Suprapubic skin (tissue), 4 donors: ENCODE data around the gene SAYSD1. TPM values are rescaled to one million over a fixed set of nuclear protein-coding genes. Genes with fewer than 3 reads are reported as not detected.
A peak's percentile ranks its signal among the peaks of the same experiment; 100 is the strongest.

Experiments
- DNase-seq, 2 donors: peaks; one replicate each; pipeline ENCODE4 v3.0.0-alpha.2; 2019; ENCODE audit warnings: low spot score in 2 of 2
- H3K27ac ChIP-seq: fragments of 200-600 bp; sonication (generic); one replicate; pipeline ENCODE4 v1.5.1; 2019
- H3K27me3 ChIP-seq: fragments of 200-600 bp; sonication (generic); one replicate; pipeline ENCODE4 v1.5.1; 2019
- H3K36me3 ChIP-seq: fragments of 200-600 bp; sonication (generic); one replicate; pipeline ENCODE4 v1.5.1; 2019
- H3K4me1 ChIP-seq: fragments of 200-600 bp; sonication (generic); one replicate; pipeline ENCODE4 v1.5.1; 2019
- H3K4me3 ChIP-seq: fragments of 200-600 bp; sonication (generic); one replicate; pipeline ENCODE4 v1.5.1; 2019; ENCODE audit warnings: mild to moderate bottlenecking
- H3K9me3 ChIP-seq: fragments of 200-600 bp; sonication (generic); one replicate; pipeline ENCODE4 v1.5.1; 2019
- CTCF ChIP-seq, 2 donors: fragments of 200-600 bp in 1 of 2; fragments of 450-650 bp in 1 of 2; sonication (generic) in 1 of 2; IDR thresholded peaks; one replicate each; pipeline ENCODE4 v1.5.1; 2016 to 2019; ENCODE audit warnings: antibody characterized with exemption in 2 of 2, mild to moderate bottlenecking in 1 of 2, moderate library complexity in 1 of 2
- EP300 ChIP-seq: sonication (generic); formaldehyde crosslinking; IDR thresholded peaks from one replicate; pipeline ENCODE4 v1.6.1; 2017; ENCODE audit warnings: antibody characterized with exemption
- POLR2A ChIP-seq, 2 donors: fragments of 450-650 bp; IDR thresholded peaks; one replicate each; pipeline ENCODE4 v1.6.1; 2017; ENCODE audit warnings: antibody characterized with exemption in 2 of 2, mild to moderate bottlenecking in 2 of 2, moderate library complexity in 2 of 2
- POLR2AphosphoS5 ChIP-seq, 3 donors: sonication (generic); formaldehyde crosslinking; IDR thresholded peaks; one replicate each; pipeline ENCODE4 v1.6.1; 2017; ENCODE audit warnings: antibody characterized with exemption in 3 of 3
- WGBS: methylation state at CpG from one replicate; pipeline ENCODE4 v1.1.5; 2018; 5-methylcytosine and 5-hydroxymethylcytosine counted together
- total RNA-seq, 4 donors: library from RNA; depleted of rRNA; stranded (reverse); fragments of >200 nt; gene quantifications; one replicate each; pipeline ENCODE4 v1.1.0, GENCODE V29; 2016

The SAYSD1 gene
- total RNA-seq, 4 donors from 2014 or later = 12.1 to 17.4 (median 14.4) TPM

- Histone ChIP-seq H3K27me3 (peaks cover 53% of the 10 kb centered on the region), H3K9me3 (no peaks in the 10 kb centered on the region), H3K4me3 (no peak overlapping the region), H3K27ac (no peak overlapping the region), H3K36me3 (no peaks in the 10 kb centered on the region), H3K4me1 (no peaks in the 10 kb centered on the region)
- WGBS = 62% methylated on average over 7 of the region's 17 CpGs
- TF ChIP-seq POLR2AphosphoS5 (IDR thresholded peaks at IDR 0.05) (no peak), CTCF (IDR thresholded peaks at IDR 0.05) (no peak), EP300 (no peak), POLR2A (IDR thresholded peaks at IDR 0.05) (no peak)
- DNase-seq = peak; percentile 30 to 60
These were observed 57.5 kb downstream of the SAYSD1 start for GRCh38 chr6:39057251-39058155.

- Histone ChIP-seq H3K27me3 (peaks cover 59% of the 10 kb centered on the region), H3K36me3 (no peaks in the 10 kb centered on the region), H3K9me3 (no peaks in the 10 kb centered on the region), H3K27ac (no peak overlapping the region), H3K4me3 (no peak overlapping the region), H3K4me1 (no peaks in the 10 kb centered on the region)
- TF ChIP-seq POLR2AphosphoS5 (IDR thresholded peaks at IDR 0.05) = no peak
- no peak for TF ChIP-seq EP300
- no peak for TF ChIP-seq POLR2A (IDR thresholded peaks at IDR 0.05)
- TF ChIP-seq CTCF (IDR thresholded peaks at IDR 0.05) = no peak
- 83% methylated on average over 9 of the region's 9 CpGs for WGBS
- DNase-seq = peak; percentile 27 to 41
These were observed 58.3 kb downstream of the SAYSD1 start for GRCh38 chr6:39056681-39057080.

- no peak overlapping the region for H3K4me3 ChIP-seq
- 92% methylated on average over 5 of the region's 5 CpGs for whole genome bisulfite sequencing
- H3K36me3 ChIP-seq = no peaks in the 10 kb centered on the region
- H3K27me3 ChIP-seq = peaks cover 62% of the 10 kb centered on the region
- no peaks in the 10 kb centered on the region for H3K4me1 ChIP-seq
- H3K9me3 ChIP-seq = no peaks in the 10 kb centered on the region
- no peak overlapping the region for H3K27ac ChIP-seq
- TF ChIP-seq POLR2A (IDR thresholded peaks at IDR 0.05) (no peak), POLR2AphosphoS5 (IDR thresholded peaks at IDR 0.05) (no peak), CTCF (IDR thresholded peaks at IDR 0.05) (no peak), EP300 (no peak)
- peak; percentile 40 to 67 for DNase-seq
These were observed 58.8 kb downstream of the SAYSD1 start for GRCh38 chr6:39056191-39056590.

- no peaks in the 10 kb centered on the region for H3K36me3 ChIP-seq
- no peak overlapping the region for H3K4me3 ChIP-seq
- H3K9me3 ChIP-seq = no peaks in the 10 kb centered on the region
- peak in 1 of 2 donors; percentile 26 for DNase-seq
- TF ChIP-seq POLR2AphosphoS5 (IDR thresholded peaks at IDR 0.05) (no peak), CTCF (IDR thresholded peaks at IDR 0.05) (no peak), EP300 (no peak), POLR2A (IDR thresholded peaks at IDR 0.05) (no peak)
- WGBS = 75% methylated on average over 7 of the region's 7 CpGs
- no peak overlapping the region for H3K27ac ChIP-seq
- H3K27me3 ChIP-seq = peaks cover 64% of the 10 kb centered on the region
- H3K4me1 ChIP-seq = no peaks in the 10 kb centered on the region
These were observed 59.3 kb downstream of the SAYSD1 start for GRCh38 chr6:39055661-39056060.

- Histone ChIP-seq H3K27ac (no peak overlapping the region), H3K27me3 (peaks cover 66% of the 10 kb centered on the region), H3K4me3 (no peak overlapping the region), H3K4me1 (no peaks in the 10 kb centered on the region), H3K36me3 (no peaks in the 10 kb centered on the region), H3K9me3 (no peaks in the 10 kb centered on the region)
- 79% methylated on average over 9 of the region's 9 CpGs for WGBS
- peak; percentile 32 to 46 for DNase-seq
- TF ChIP-seq POLR2AphosphoS5 (IDR thresholded peaks at IDR 0.05) (no peak), POLR2A (IDR thresholded peaks at IDR 0.05) (no peak), CTCF (IDR thresholded peaks at IDR 0.05) (no peak), EP300 (no peak)
These were observed 60.3 kb downstream of the SAYSD1 start for GRCh38 chr6:39054577-39055142.
